Uterus (tissue), 4 donors: ENCODE results near the gene KDM4C. TPM values are rescaled to one million over a fixed set of nuclear protein-coding genes. Genes with fewer than 3 reads are reported as not detected.

Experiments used
- DNase-seq, 2 donors: peaks; one replicate each; pipeline ENCODE4 v3.0.0-alpha.2; 2019 to 2020
- H3K27ac ChIP-seq, 2 donors: fragments of 200-600 bp; sonication (generic); 1 replicate in 1 of 2; 2 replicates in 1 of 2; pipeline ENCODE4 v1.5.1; 2016 to 2018
- H3K27me3 ChIP-seq, 2 donors: fragments of 200-600 bp; sonication (generic); one replicate each; pipeline ENCODE4 v1.5.1; 2018 to 2019; ENCODE audit warnings: control low read depth in 1 of 2
- H3K36me3 ChIP-seq, 2 donors: fragments of 200-600 bp; sonication (generic); one replicate each; pipeline ENCODE4 v1.5.1; 2019; ENCODE audit warnings: control low read depth in 1 of 2
- H3K4me1 ChIP-seq, 2 donors: fragments of 200-600 bp; sonication (generic); one replicate each; pipeline ENCODE4 v1.5.1; 2018 to 2019; ENCODE audit warnings: control low read depth in 1 of 2
- H3K4me3 ChIP-seq, 2 donors: fragments of 200-600 bp; sonication (generic); 1 replicate in 1 of 2; 2 replicates in 1 of 2; pipeline ENCODE4 v1.5.1; 2018 to 2019; ENCODE audit warnings: mild to moderate bottlenecking in 1 of 2
- H3K9me3 ChIP-seq, 2 donors: fragments of 200-600 bp; sonication (generic); one replicate each; pipeline ENCODE4 v1.5.1; 2019; ENCODE audit warnings: control low read depth in 1 of 2
- POLR2A ChIP-seq, 2 donors: fragments of 450-650 bp; IDR thresholded peaks; one replicate each; pipeline ENCODE4 v1.6.1; 2016; ENCODE audit warnings: antibody characterized with exemption in 2 of 2, mild to moderate bottlenecking in 1 of 2, moderate library complexity in 1 of 2
- intact Hi-C: fragments of 100-400 bp; cut with DNase I; formaldehyde crosslinking; loops from one replicate; pipeline ENCODE4 v1.15.1; 2023; ENCODE audit warnings: low total_unique reads
- total RNA-seq, 4 donors: library from RNA; depleted of rRNA in 3 of 4; stranded (reverse); fragments of >200 nt in 3 of 4; gene quantifications; one replicate each; pipeline versions ENCODE4 v1.1.0 to v1.2.4, GENCODE V29; 2014 to 2023
- TF ChIP-seq, protein P1 (sequence below), 4 experiments: fragments of 200-600 bp in 2 of 4; fragments of 450-650 bp in 2 of 4; sonication (generic) in 2 of 4; IDR thresholded peaks; one replicate each; pipeline ENCODE4 v1.5.1; 2016 to 2019; ENCODE audit warnings: antibody characterized with exemption in 4 of 4, mild to moderate bottlenecking in 2 of 4, moderate library complexity in 1 of 4
- donor health status: DM: yes; HTN: yes; CAD: no.

Gene KDM4C
- total RNA-seq, 4 donors from 2014 or later = 29.1 to 61.4 (median 45.5) TPM

DNA sequence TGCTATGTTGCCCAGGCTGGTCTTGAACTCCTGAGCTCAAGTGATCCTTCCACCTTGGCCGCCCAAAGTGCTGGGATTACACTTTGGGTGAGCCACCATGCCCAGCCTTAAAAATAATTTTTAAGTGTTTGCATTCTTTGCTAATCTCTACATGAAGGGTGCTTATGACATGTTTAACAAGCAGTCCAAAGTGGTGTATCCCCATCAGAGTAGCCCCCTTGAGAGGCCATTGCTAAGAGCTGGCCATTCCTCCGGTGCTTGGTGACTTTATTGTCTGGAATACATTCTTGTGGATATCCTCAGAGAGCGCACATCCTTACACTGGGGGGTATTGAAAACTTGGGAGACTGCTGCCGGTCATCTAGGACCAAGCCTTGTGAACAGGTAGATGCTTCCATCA, 395.4 kb downstream of the KDM4C start:
- Histone ChIP-seq H3K36me3 (no peaks in the 10 kb centered on the region), H3K27ac (no peak overlapping the region), H3K4me3 (no peak overlapping the region), H3K9me3 (no peaks in the 10 kb centered on the region), H3K4me1 (no peaks in the 10 kb centered on the region), H3K27me3 (no peaks in the 10 kb centered on the region)
- DNase-seq = no peak
- intact Hi-C loops = no loop called here
- no peak for TF ChIP-seq POLR2A (IDR thresholded peaks at IDR 0.05)
- TF ChIP-seq, protein P1, sequence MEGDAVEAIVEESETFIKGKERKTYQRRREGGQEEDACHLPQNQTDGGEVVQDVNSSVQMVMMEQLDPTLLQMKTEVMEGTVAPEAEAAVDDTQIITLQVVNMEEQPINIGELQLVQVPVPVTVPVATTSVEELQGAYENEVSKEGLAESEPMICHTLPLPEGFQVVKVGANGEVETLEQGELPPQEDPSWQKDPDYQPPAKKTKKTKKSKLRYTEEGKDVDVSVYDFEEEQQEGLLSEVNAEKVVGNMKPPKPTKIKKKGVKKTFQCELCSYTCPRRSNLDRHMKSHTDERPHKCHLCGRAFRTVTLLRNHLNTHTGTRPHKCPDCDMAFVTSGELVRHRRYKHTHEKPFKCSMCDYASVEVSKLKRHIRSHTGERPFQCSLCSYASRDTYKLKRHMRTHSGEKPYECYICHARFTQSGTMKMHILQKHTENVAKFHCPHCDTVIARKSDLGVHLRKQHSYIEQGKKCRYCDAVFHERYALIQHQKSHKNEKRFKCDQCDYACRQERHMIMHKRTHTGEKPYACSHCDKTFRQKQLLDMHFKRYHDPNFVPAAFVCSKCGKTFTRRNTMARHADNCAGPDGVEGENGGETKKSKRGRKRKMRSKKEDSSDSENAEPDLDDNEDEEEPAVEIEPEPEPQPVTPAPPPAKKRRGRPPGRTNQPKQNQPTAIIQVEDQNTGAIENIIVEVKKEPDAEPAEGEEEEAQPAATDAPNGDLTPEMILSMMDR (IDR thresholded peaks at IDR 0.05) = no peak

DNA sequence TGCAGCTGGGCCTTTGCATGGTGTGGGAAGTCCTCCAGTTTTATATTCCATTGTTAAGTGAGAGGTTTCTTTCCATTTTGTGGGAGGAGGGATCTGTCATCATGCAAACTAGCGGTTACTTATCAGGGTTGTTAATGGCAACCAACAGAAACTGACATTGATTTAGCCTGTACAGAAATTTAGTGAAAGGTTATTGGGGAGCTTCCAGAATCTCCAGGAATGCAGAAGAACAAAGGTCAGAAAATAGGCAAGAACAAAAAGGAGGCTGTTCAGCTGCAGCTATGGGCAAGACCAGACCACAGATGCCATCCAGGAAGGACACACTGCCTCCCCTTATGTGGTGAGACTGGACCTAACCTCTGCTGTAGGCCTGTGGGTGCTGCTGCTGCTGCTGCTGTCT, 395.8 kb downstream of the KDM4C start:
- Histone ChIP-seq H3K27ac (no peak overlapping the region), H3K36me3 (no peaks in the 10 kb centered on the region), H3K4me1 (no peaks in the 10 kb centered on the region), H3K9me3 (no peaks in the 10 kb centered on the region), H3K4me3 (no peak overlapping the region), H3K27me3 (no peaks in the 10 kb centered on the region)
- DNase-seq = no peak
- no peak for TF ChIP-seq POLR2A (IDR thresholded peaks at IDR 0.05)
- TF ChIP-seq, protein P1 (IDR thresholded peaks at IDR 0.05) = no peak
- intact Hi-C loops = no loop called here

DNA sequence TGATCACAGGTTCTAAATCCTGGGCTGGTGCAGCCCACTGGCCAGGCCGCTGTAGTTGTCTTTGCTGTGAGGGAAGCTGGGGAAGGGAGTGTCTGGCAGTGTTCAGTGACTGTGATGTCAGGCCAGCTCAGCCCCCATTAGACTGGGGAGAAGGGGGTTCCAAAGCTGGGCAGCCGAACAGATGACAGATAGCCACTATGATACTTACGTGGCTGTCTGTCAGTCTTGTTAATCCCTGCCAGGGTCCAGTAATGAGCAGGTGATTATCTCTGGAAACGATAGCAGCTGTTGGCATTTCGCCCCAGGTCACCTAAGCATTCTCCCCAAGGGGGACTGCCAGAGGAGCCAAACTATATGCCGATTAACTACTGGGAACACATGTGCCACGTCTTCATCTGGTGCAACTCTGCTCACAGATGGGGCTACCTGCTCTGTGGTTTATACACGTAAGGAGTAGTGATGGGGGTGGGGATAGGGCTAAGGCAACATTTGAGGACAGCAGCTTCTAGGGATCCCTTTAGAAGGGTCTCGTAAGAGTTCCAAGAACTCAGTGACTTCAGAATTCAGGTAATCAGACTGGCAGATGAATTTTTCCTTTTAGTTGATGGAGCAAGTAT, 396.3 kb downstream of the KDM4C start:
- Histone ChIP-seq H3K36me3 (no peaks in the 10 kb centered on the region), H3K4me3 (no peak overlapping the region), H3K27me3 (no peaks in the 10 kb centered on the region), H3K4me1 (no peaks in the 10 kb centered on the region), H3K9me3 (no peaks in the 10 kb centered on the region), H3K27ac (no peak overlapping the region)
- intact Hi-C loops = no loop called here
- DNase-seq = no peak
- TF ChIP-seq, protein P1 (IDR thresholded peaks at IDR 0.05) = no peak
- TF ChIP-seq POLR2A (IDR thresholded peaks at IDR 0.05) = no peak

DNA sequence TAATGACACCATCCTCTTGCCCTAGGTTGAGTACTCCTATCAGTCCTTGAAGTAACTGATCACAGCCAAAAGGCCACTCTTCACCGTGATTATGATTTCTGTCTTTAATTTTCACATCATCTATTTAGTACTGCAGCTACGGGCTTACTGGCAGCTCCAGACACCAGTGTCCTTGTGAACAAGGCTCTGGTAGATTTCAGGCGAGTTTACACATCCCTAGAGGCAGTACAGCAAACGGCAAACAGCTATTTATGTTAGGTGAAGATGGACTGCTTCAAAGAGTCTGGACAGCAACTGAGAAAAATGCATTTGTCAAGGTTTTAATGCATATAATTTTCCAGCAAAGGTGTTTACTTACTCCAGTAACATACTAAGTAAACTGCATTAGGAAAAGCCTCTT, 396.9 kb downstream of the KDM4C start:
- H3K27me3 ChIP-seq = no peaks in the 10 kb centered on the region
- no peaks in the 10 kb centered on the region for H3K36me3 ChIP-seq
- no peaks in the 10 kb centered on the region for H3K9me3 ChIP-seq
- no peaks in the 10 kb centered on the region for H3K4me1 ChIP-seq
- no peak for TF ChIP-seq POLR2A (IDR thresholded peaks at IDR 0.05)
- TF ChIP-seq, protein P1 (IDR thresholded peaks at IDR 0.05) = no peak
- no peak overlapping the region for H3K27ac ChIP-seq
- H3K4me3 ChIP-seq = no peak overlapping the region
- DNase-seq = no peak
- intact Hi-C loops = no loop called here

DNA sequence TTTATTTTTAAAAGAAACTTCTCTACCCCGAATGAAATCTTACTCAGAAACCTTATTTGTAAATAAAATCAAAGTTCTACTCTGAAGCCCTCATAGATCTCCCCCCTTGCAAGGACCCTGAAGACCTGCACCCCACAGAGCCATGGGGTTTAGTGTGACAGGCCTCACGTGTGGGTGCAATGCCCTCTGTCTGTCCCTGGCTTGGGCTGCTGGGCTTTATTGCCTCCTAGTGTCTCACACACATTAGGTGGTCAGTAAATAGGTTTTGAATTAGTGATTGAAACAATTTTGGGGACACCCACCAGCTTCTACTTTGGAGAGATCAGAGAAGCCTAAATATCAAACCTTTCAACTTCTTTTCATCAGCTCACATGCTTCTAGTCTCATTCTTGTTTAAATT, 403.7 kb downstream of the KDM4C start:
- intact Hi-C loops = no loop called here
- Histone ChIP-seq H3K27ac (no peak overlapping the region), H3K9me3 (no peaks in the 10 kb centered on the region), H3K4me3 (no peak overlapping the region), H3K36me3 (no peaks in the 10 kb centered on the region), H3K4me1 (no peaks in the 10 kb centered on the region), H3K27me3 (no peaks in the 10 kb centered on the region)
- TF ChIP-seq POLR2A (IDR thresholded peaks at IDR 0.05) = no peak
- TF ChIP-seq, protein P1 (IDR thresholded peaks at IDR 0.05) = no peak
- no peak for DNase-seq
